SK-N-SH treated with all-trans-retinoic acid at 6 μM for 48 hours (cell line): ENCODE measurements around the gene ZDHHC11.
"Not testable (repeated sequence)": the region's sequence is repeated elsewhere in the genome, so short reads cannot be mapped to it uniquely, and the experiment has no call there.

Experiments used
- ATAC-seq: fragments of 200-7000 bp; cut with Tn5 transposase; 3 replicates; pipeline ENCODE4 v1.9.1; 2020; ENCODE audit warnings: mild to moderate bottlenecking, moderate library complexity
- ARNTL ChIP-seq: fragments of 450-650 bp; formaldehyde crosslinking; IDR thresholded peaks from 2 replicates; pipeline ENCODE4 v1.5.0; 2020; ENCODE audit warnings: low read depth, mild to moderate bottlenecking, moderate library complexity, borderline replicate concordance
- CSDC2 ChIP-seq: fragments of 250-450 bp; sonication (Bioruptor Pico); IDR thresholded peaks from 2 replicates; pipeline ENCODE4 v1.5.0; 2020; ENCODE audit warnings: mild to moderate bottlenecking, moderate library complexity
- GLIS3 ChIP-seq: fragments of 250-450 bp; sonication (Bioruptor Pico); IDR thresholded peaks from 2 replicates; pipeline ENCODE4 v1.5.0; 2020; ENCODE audit warnings: mild to moderate bottlenecking, moderate library complexity
- ISL1 ChIP-seq: fragments of 250-450 bp; sonication (Bioruptor Pico); IDR thresholded peaks from 2 replicates; pipeline ENCODE4 v2.1.2; 2022; ENCODE audit warnings: mild to moderate bottlenecking, moderate library complexity
- OSR1 ChIP-seq: fragments of 250-450 bp; sonication (Bioruptor Pico); IDR thresholded peaks from 2 replicates; pipeline ENCODE4 v1.8.0; 2022; ENCODE audit warnings: moderate library complexity, mild to moderate bottlenecking, inconsistent platforms
- RARB ChIP-seq: fragments of 250-450 bp; sonication (Bioruptor Pico); IDR thresholded peaks from 2 replicates; pipeline ENCODE4 v1.8.0; 2021; ENCODE audit warnings: mild to moderate bottlenecking, moderate library complexity
- SNAI2 ChIP-seq: fragments of 250-450 bp; sonication (Bioruptor Pico); IDR thresholded peaks from 2 replicates; pipeline ENCODE4 v1.5.0; 2020; ENCODE audit warnings: mild to moderate bottlenecking, moderate library complexity
- TCF4 ChIP-seq: fragments of 250-450 bp; sonication (Bioruptor Pico); IDR thresholded peaks from 2 replicates; pipeline ENCODE4 v1.8.0; 2021; ENCODE audit warnings: mild to moderate bottlenecking, moderate library complexity, borderline replicate concordance
- TOX ChIP-seq: fragments of 250-450 bp; sonication (Bioruptor Pico); IDR thresholded peaks from 2 replicates; pipeline ENCODE4 v1.8.0; 2021; ENCODE audit warnings: mild to moderate bottlenecking, moderate library complexity, borderline replicate concordance
- ZFP3 ChIP-seq: fragments of 250-450 bp; sonication (Bioruptor Pico); IDR thresholded peaks from 2 replicates; pipeline ENCODE4 v1.5.0; 2020; ENCODE audit warnings: mild to moderate bottlenecking, moderate library complexity
- ZFP30 ChIP-seq: fragments of 450-650 bp; formaldehyde crosslinking; IDR thresholded peaks from 2 replicates; pipeline ENCODE4 v1.5.0; 2022; ENCODE audit warnings: mild to moderate bottlenecking, moderate library complexity
- ZNF565 ChIP-seq: fragments of 450-650 bp; formaldehyde crosslinking; conservative IDR thresholded peaks from 2 replicates; pipeline ENCODE4 v1.5.0; 2020; ENCODE audit warnings: low read depth, mild to moderate bottlenecking, moderate library complexity
- ZNF70 ChIP-seq: fragments of 450-650 bp; formaldehyde crosslinking; IDR thresholded peaks from 2 replicates; pipeline ENCODE4 v1.5.0; 2020; ENCODE audit warnings: mild to moderate bottlenecking, moderate library complexity
- ZNF8 ChIP-seq: fragments of 450-650 bp; formaldehyde crosslinking; IDR thresholded peaks from 2 replicates; pipeline ENCODE4 v1.5.0; 2020; ENCODE audit warnings: mild to moderate bottlenecking, moderate library complexity
- TF ChIP-seq, protein P1 (sequence below): fragments of 250-450 bp; sonication (Bioruptor Pico); IDR thresholded peaks from 2 replicates; pipeline ENCODE4 v1.5.1; 2020; ENCODE audit warnings: low read depth, mild to moderate bottlenecking, moderate library complexity
- TF ChIP-seq, protein P2 (sequence below): fragments of 250-450 bp; sonication (Bioruptor Pico); IDR thresholded peaks from 2 replicates; pipeline ENCODE4 v1.8.0; 2021; ENCODE audit warnings: low read depth, mild to moderate bottlenecking, moderate library complexity, borderline replicate concordance
- TF ChIP-seq, protein P3 (sequence below): fragments of 250-450 bp; sonication (Bioruptor Pico); IDR thresholded peaks from 2 replicates; pipeline ENCODE4 v1.5.1; 2021; ENCODE audit warnings: mild to moderate bottlenecking, moderate library complexity
- TF ChIP-seq, protein P4 (sequence below): fragments of 250-450 bp; sonication (Bioruptor Pico); IDR thresholded peaks from 2 replicates; pipeline ENCODE4 v1.8.0; 2020; ENCODE audit warnings: mild to moderate bottlenecking, moderate library complexity, borderline replicate concordance

Gene ZDHHC11

GRCh38 chr5:771087-771781, 79.6 kb downstream of the ZDHHC11 start:
- not testable (repeated sequence) for ATAC-seq

DNA sequence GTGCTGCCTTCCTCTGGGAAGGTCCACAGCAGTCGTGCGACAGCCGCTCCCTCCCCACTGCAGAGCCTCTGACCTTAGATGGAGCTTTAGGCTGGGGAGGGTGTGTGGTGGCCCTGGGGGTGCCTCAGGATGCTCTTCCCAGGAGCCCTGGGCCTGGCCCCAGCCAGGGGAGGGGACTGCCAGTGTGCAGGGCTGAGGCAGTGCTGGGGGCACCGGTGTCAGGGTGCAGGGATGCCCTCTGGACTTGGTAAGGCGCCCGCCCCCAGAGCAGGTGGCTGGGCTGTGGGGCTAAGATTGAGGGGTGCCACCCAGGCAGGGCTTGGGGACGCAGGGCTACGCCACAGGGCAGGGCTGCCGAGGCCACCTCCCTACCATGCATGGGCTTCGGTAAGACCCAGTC, 80.2 kb downstream of the ZDHHC11 start:
- not testable (repeated sequence) for ATAC-seq

GRCh38 chr5:769485-770145, 81.2 kb downstream of the ZDHHC11 start:
- ATAC-seq, result not testable (repeated sequence)

DNA sequence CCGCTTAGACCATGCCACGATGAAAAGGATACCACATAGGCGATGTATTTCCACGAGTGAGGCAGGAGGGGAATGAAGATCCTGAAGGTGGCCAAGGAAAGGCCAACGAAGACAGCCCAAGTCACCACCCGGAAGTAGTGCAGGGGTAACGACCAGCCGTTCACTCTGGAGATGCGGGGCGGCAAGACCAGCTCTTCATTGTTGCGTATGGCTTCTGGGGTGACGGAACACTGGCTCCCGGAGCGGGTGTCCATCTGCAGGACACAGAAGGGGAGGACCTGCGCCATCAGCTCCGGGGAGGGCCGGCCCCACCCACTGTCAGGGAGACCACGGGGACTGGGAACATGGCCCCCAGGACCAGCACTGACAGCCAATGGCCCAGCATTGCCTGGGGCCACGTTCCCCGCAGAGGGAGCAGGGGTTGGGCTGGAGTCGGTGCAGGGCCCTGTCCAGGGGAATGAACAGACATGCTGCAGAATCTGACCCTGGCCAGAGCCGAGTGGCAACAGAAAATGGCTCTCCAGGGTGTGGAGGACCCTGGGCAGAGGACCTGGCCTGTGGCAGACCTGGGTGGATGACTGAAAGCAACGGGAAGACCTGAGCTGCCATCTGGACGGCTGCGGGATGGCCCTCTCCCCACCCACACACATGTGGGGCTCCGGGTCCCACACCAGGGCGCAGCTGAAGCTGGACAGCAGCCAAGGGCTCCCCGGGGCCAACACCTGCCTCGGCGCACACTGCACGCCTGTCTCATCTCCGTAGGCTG, 83.9 kb downstream of the ZDHHC11 start:
- TF ChIP-seq, protein P1, sequence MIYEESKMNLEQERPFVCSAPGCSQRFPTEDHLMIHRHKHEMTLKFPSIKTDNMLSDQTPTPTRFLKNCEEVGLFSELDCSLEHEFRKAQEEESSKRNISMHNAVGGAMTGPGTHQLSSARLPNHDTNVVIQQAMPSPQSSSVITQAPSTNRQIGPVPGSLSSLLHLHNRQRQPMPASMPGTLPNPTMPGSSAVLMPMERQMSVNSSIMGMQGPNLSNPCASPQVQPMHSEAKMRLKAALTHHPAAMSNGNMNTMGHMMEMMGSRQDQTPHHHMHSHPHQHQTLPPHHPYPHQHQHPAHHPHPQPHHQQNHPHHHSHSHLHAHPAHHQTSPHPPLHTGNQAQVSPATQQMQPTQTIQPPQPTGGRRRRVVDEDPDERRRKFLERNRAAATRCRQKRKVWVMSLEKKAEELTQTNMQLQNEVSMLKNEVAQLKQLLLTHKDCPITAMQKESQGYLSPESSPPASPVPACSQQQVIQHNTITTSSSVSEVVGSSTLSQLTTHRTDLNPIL (CRISPR knock-in tag), result no peak
- TF ChIP-seq, protein P2, sequence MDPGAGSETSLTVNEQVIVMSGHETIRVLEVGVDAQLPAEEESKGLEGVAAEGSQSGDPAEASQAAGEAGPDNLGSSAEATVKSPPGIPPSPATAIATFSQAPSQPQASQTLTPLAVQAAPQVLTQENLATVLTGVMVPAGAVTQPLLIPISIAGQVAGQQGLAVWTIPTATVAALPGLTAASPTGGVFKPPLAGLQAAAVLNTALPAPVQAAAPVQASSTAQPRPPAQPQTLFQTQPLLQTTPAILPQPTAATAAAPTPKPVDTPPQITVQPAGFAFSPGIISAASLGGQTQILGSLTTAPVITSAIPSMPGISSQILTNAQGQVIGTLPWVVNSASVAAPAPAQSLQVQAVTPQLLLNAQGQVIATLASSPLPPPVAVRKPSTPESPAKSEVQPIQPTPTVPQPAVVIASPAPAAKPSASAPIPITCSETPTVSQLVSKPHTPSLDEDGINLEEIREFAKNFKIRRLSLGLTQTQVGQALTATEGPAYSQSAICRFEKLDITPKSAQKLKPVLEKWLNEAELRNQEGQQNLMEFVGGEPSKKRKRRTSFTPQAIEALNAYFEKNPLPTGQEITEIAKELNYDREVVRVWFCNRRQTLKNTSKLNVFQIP, result no peak
- TF ChIP-seq SNAI2 (CRISPR knock-in tag) (no peak), RARB (CRISPR knock-in tag) (no peak), ZNF70 (CRISPR knock-in tag) (no peak), ZNF565 (no peak), GLIS3 (CRISPR knock-in tag) (no peak), ZFP30 (CRISPR knock-in tag) (no peak), ZNF8 (CRISPR knock-in tag) (no peak), ZFP3 (CRISPR knock-in tag) (no peak), CSDC2 (CRISPR knock-in tag) (no peak), TCF4 (CRISPR knock-in tag) (no peak)
- TF ChIP-seq, protein P3, sequence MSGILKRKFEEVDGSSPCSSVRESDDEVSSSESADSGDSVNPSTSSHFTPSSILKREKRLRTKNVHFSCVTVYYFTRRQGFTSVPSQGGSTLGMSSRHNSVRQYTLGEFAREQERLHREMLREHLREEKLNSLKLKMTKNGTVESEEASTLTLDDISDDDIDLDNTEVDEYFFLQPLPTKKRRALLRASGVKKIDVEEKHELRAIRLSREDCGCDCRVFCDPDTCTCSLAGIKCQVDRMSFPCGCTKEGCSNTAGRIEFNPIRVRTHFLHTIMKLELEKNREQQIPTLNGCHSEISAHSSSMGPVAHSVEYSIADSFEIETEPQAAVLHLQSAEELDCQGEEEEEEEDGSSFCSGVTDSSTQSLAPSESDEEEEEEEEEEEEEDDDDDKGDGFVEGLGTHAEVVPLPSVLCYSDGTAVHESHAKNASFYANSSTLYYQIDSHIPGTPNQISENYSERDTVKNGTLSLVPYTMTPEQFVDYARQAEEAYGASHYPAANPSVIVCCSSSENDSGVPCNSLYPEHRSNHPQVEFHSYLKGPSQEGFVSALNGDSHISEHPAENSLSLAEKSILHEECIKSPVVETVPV (CRISPR knock-in tag), result no peak
- TF ChIP-seq, protein P4, sequence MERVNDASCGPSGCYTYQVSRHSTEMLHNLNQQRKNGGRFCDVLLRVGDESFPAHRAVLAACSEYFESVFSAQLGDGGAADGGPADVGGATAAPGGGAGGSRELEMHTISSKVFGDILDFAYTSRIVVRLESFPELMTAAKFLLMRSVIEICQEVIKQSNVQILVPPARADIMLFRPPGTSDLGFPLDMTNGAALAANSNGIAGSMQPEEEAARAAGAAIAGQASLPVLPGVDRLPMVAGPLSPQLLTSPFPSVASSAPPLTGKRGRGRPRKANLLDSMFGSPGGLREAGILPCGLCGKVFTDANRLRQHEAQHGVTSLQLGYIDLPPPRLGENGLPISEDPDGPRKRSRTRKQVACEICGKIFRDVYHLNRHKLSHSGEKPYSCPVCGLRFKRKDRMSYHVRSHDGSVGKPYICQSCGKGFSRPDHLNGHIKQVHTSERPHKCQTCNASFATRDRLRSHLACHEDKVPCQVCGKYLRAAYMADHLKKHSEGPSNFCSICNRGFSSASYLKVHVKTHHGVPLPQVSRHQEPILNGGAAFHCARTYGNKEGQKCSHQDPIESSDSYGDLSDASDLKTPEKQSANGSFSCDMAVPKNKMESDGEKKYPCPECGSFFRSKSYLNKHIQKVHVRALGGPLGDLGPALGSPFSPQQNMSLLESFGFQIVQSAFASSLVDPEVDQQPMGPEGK (CRISPR knock-in tag), result no peak
- no peak for ATAC-seq

- TF ChIP-seq OSR1 (CRISPR knock-in tag), result no peak
- TF ChIP-seq, protein P3 (CRISPR knock-in tag), result no peak
- TF ChIP-seq RARB (CRISPR knock-in tag), result no peak
- no peak for TF ChIP-seq TCF4 (CRISPR knock-in tag)
- no peak for TF ChIP-seq SNAI2 (CRISPR knock-in tag)
- no peak for TF ChIP-seq ZNF8 (CRISPR knock-in tag)
- no peak for TF ChIP-seq ARNTL (CRISPR knock-in tag)
- TF ChIP-seq TOX (CRISPR knock-in tag), result no peak
- no peak for TF ChIP-seq ZNF70 (CRISPR knock-in tag)
- TF ChIP-seq ISL1 (CRISPR knock-in tag), result no peak
- ATAC-seq, result no peak
Measured at GRCh38 chr5:765948-766631, 84.7 kb downstream of the ZDHHC11 start.
